GM12864 (cell line): ENCODE data around the gene CD46.

Experiments used
- DNase-seq: peaks from one replicate; pipeline ENCODE4 v3.0.0-alpha.2; 2011; ENCODE audit warnings: low read depth
- H3K4me3 ChIP-seq: 2 replicates; pipeline ENCODE4 v1.5.1; 2011; ENCODE audit warnings: mild to moderate bottlenecking, low read depth, low read length, control low read depth
- TF ChIP-seq, protein P1 (sequence below): IDR thresholded peaks from 2 replicates; pipeline ENCODE4 v1.5.1; 2011; ENCODE audit warnings: low read depth, mild to moderate bottlenecking, moderate library complexity, low read length, control low read depth, inconsistent platforms; ENCODE audit errors: missing control alignments

Gene CD46

DNA sequence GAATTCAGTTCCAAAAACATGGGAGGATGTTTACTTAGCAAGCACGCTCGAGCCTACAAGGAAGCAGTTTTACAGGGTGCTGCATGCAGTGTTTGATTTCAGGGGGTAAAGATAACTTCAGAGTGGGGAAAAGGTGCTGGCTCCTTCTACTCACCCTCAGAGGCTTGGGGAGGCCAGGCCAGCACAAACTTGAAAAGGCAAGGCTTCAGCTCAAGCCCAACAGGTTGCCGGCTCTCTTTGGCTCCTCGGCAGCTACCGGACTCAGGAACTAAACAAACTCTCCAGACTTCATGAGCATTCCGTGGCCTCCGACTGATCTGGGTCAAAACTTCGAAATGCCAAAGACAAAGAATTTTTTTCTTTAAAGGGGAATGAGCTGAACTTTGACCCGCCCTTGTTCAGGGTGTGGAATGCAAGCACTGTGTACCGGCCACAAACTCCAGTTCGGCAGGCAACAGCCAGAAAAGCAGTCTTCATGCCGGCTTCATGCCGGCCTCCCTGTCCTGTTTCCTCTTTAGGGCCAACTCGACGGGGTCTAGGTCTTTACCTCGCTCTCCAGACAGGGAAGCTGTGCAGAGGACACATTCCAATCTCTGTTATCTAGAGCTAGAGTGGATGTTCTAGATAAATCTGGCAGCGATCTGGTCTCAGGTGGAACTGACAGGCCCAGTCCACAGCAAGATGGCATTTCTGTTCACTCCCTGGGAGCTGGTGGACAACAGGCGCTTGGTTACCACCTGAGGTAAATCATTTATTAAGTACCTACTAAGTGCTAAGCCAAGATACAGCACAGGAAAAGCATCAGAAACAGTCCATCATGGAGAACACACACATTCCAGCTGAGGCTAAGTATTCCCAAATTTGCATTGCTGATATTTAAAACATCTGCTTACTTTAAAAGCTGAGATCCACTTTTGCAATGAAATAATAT is 75.0 kb downstream of the CD46 start:
- TF ChIP-seq, protein P1, sequence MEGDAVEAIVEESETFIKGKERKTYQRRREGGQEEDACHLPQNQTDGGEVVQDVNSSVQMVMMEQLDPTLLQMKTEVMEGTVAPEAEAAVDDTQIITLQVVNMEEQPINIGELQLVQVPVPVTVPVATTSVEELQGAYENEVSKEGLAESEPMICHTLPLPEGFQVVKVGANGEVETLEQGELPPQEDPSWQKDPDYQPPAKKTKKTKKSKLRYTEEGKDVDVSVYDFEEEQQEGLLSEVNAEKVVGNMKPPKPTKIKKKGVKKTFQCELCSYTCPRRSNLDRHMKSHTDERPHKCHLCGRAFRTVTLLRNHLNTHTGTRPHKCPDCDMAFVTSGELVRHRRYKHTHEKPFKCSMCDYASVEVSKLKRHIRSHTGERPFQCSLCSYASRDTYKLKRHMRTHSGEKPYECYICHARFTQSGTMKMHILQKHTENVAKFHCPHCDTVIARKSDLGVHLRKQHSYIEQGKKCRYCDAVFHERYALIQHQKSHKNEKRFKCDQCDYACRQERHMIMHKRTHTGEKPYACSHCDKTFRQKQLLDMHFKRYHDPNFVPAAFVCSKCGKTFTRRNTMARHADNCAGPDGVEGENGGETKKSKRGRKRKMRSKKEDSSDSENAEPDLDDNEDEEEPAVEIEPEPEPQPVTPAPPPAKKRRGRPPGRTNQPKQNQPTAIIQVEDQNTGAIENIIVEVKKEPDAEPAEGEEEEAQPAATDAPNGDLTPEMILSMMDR, result no peak
- DNase-seq, result no peak
- H3K4me3 ChIP-seq, result peak overlapping the region; percentile 31; the same call in 1 of the 2 replicates

DNA sequence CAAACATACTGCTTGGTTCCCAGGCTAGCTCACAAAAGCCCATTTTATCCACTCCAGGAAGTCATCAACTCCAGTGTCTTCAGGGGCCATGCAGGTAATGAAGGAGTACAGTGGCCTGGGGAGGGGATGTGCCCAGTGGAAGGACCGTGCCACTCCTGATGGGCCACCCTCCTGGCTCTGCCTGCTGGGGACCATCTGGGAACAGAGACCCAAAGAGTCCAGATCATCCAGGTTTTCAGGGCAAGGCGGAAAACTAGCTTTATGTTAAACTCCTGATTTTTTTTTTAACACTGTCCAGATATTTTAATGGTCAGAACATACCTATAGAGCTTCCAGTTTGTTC is 75.6 kb downstream of the CD46 start:
- TF ChIP-seq, protein P1, result no peak
- DNase-seq, result no peak
- H3K4me3 ChIP-seq, result no peak overlapping the region

DNA sequence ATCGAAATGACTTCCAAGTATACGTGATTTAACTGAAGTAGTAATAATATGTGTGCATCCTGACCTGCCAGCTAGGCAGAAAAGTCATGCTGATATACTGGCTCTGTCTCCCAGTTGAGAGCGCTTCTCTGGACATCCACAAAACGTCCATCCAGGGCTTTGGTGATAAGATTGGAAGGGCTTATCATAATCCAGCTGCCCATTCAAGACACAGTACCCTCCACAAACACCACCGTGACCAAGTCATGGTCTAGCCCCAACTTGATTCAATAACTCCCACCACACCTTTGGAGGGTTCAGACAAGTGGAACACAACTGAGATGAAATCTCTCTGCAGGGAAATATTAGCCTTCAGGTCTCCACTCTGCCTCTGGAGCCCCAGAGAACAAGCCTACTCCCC is 76.2 kb downstream of the CD46 start:
- TF ChIP-seq, protein P1, result no peak
- no peak overlapping the region for H3K4me3 ChIP-seq

GRCh38 chr1:207828485-207829158 is 76.8 kb downstream of the CD46 start:
- TF ChIP-seq, protein P1, result peak; percentile 86
- no peak overlapping the region for H3K4me3 ChIP-seq
- peak; percentile 71 for DNase-seq

More for the DNA sequence above, 76.2 kb downstream of the CD46 start:
- no peak for DNase-seq

DNA sequence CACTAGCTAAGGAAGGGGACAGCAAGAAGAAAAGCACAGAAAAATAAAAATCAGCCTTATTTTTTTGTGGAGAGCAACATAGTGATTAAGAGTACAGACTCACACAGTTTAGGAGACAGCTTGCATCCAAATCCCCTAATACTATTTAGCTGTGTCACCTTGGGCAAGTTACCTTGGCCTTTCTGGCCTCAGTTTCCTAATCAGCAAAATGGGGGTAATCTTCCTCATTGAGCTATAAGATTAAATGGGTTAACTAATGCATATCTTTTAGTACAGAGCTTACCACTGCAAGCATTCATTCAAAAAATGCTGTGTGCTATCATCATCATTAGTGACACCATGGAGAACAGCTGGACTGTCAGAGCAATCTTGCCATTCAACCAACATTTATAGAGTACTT is 77.7 kb downstream of the CD46 start:
- no peak overlapping the region for H3K4me3 ChIP-seq
- TF ChIP-seq, protein P1, result no peak
- DNase-seq, result no peak

DNA sequence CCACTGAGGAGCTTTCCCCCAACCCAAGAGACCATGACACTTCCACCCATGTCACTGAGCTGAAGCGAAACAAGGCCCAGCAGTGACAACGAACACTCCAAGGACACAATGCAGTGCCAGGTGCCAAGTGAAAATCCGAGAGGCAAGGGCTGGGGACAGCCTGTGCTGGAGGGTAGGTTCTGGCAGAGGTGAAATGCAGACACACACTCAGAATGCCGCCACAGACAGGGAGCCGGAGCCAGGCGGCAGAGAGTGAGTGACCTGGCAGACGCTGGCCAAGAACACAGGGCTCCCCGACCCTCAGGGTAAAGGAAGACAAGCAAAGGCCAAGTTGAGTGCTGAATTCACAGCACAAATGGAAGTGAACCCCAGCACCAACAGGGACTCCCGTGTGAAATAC is 78.9 kb downstream of the CD46 start:
- no peak overlapping the region for H3K4me3 ChIP-seq
- TF ChIP-seq, protein P1, result no peak
- no peak for DNase-seq
